BE2C (cell line): ENCODE measurements around the gene PARVA.

ENCODE experiments used
- DNase-seq: peaks from one replicate; pipeline ENCODE4 v3.0.0-alpha.2; 2020
- H3K27me3 ChIP-seq: fragments of 250-450 bp; sonication (Bioruptor Pico); 2 replicates; pipeline ENCODE4 v1.5.1; 2020; ENCODE audit warnings: mild to moderate bottlenecking
- H3K36me3 ChIP-seq: fragments of 250-450 bp; sonication (Bioruptor Pico); 2 replicates; pipeline ENCODE4 v1.5.1; 2020; ENCODE audit warnings: mild to moderate bottlenecking
- H3K4me1 ChIP-seq: fragments of 250-450 bp; sonication (Bioruptor Pico); 2 replicates; pipeline ENCODE4 v1.5.1; 2020
- H3K4me3 ChIP-seq: 2 replicates; pipeline ENCODE4 v1.5.1; 2011; ENCODE audit warnings: low read depth, low read length
- H3K9me3 ChIP-seq: fragments of 250-450 bp; sonication (Bioruptor Pico); 2 replicates; pipeline ENCODE4 v1.5.1; 2020
- TF ChIP-seq, protein P1 (sequence below): IDR thresholded peaks from 2 replicates; pipeline ENCODE4 v1.5.1; 2012; ENCODE audit warnings: mild to moderate bottlenecking, low read depth, low read length

The PARVA gene

DNA sequence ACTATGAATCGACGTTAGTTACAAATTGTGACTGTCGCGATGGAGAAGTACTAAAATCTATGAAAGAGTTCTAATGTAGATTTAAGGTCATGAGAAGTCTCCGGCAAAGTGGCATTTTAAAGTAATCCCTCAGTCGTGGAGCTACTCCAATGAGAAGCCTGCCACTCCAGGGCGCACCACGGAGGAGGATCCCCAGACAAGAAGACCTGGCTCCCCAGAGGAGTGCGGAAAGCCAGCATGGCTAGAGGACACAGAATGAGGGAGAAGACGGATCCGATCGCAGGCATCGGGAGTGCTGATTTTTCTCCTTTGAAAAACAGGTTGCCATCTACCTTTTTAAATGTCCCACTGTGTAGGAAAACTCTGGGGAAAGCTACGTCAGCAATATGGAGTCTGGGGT lies 155.2 kb downstream of the PARVA start:
- Histone ChIP-seq H3K4me1 (peaks cover 3% of the 10 kb centered on the region; the same call in 1 of the 2 replicates), H3K9me3 (no peaks in the 10 kb centered on the region), H3K36me3 (no peaks in the 10 kb centered on the region), H3K27me3 (no peaks in the 10 kb centered on the region), H3K4me3 (no peak overlapping the region)
- DNase-seq: no peak
- TF ChIP-seq, protein P1, sequence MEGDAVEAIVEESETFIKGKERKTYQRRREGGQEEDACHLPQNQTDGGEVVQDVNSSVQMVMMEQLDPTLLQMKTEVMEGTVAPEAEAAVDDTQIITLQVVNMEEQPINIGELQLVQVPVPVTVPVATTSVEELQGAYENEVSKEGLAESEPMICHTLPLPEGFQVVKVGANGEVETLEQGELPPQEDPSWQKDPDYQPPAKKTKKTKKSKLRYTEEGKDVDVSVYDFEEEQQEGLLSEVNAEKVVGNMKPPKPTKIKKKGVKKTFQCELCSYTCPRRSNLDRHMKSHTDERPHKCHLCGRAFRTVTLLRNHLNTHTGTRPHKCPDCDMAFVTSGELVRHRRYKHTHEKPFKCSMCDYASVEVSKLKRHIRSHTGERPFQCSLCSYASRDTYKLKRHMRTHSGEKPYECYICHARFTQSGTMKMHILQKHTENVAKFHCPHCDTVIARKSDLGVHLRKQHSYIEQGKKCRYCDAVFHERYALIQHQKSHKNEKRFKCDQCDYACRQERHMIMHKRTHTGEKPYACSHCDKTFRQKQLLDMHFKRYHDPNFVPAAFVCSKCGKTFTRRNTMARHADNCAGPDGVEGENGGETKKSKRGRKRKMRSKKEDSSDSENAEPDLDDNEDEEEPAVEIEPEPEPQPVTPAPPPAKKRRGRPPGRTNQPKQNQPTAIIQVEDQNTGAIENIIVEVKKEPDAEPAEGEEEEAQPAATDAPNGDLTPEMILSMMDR: no peak

DNA sequence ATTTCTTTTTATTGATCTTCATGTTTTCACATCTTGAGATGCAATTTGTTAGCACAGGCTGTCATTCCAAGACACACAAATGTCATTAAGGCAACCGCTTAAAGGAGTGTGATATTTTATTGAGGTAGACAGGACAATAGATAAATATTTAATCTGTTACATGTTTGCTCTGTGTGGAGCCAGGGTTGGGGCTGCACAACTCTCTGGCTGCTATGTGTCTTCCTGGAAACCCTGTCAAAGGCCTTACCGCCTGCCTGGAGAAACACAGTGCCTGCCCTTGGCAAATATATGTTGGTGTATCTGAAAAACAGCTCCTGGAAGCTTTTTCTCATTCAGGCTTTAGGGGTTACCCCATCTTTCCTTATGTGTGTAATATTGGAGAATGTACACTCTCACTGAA lies 157.2 kb downstream of the PARVA start:
- Histone ChIP-seq H3K9me3 (no peaks in the 10 kb centered on the region), H3K36me3 (no peaks in the 10 kb centered on the region), H3K4me1 (peaks cover 9% of the 10 kb centered on the region; the same call in 1 of the 2 replicates), H3K4me3 (no peak overlapping the region), H3K27me3 (no peaks in the 10 kb centered on the region)
- TF ChIP-seq, protein P1: no peak
- DNase-seq: no peak

DNA sequence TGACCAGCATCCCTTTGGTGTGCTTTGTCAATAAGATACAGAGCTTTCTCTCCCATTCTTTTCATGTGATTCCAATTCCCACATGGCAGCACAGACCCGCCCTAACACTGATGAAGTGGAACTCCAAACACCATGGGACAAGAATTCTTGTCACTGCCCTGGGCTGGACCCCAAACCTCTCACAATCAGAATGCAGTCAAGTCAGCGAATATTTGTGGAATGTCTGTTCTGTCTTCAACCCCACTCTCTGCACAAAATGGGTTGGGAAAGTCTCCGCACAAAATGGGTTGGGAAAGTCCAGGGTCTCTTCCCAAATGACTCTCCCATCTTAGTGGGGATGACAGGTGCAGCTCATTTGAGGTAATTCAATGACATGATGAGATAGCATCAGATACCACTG lies 157.9 kb downstream of the PARVA start:
- H3K36me3 ChIP-seq: no peaks in the 10 kb centered on the region
- no peak overlapping the region for H3K4me3 ChIP-seq
- no peak for DNase-seq
- H3K9me3 ChIP-seq: no peaks in the 10 kb centered on the region
- no peaks in the 10 kb centered on the region for H3K27me3 ChIP-seq
- H3K4me1 ChIP-seq: peaks cover 9% of the 10 kb centered on the region; the same call in 1 of the 2 replicates
- TF ChIP-seq, protein P1: no peak

DNA sequence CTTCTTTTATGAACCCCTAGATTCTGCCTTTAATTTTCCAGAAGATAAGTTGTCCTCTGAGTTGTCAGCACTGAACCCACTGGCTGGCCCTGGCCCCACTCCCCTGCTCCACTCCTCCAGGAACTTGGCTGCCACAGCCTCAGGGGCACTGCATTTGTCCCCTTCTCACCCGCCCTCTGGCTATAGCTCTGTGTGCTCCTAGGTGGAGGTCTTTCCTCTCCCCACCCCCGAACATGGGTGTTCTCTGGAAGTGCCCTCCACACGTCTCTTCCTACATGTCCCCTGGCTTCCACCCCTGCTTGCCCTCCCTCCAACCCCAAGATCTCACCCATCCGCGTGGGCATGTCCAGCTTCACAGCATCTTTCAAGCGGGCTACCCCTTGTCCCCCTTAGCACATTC lies 159.2 kb downstream of the PARVA start:
- DNase-seq: no peak
- no peaks in the 10 kb centered on the region for H3K27me3 ChIP-seq
- no peaks in the 10 kb centered on the region for H3K36me3 ChIP-seq
- peaks cover 9% of the 10 kb centered on the region; the same call in 1 of the 2 replicates for H3K4me1 ChIP-seq
- no peaks in the 10 kb centered on the region for H3K9me3 ChIP-seq
- no peak overlapping the region for H3K4me3 ChIP-seq
- TF ChIP-seq, protein P1: no peak

DNA sequence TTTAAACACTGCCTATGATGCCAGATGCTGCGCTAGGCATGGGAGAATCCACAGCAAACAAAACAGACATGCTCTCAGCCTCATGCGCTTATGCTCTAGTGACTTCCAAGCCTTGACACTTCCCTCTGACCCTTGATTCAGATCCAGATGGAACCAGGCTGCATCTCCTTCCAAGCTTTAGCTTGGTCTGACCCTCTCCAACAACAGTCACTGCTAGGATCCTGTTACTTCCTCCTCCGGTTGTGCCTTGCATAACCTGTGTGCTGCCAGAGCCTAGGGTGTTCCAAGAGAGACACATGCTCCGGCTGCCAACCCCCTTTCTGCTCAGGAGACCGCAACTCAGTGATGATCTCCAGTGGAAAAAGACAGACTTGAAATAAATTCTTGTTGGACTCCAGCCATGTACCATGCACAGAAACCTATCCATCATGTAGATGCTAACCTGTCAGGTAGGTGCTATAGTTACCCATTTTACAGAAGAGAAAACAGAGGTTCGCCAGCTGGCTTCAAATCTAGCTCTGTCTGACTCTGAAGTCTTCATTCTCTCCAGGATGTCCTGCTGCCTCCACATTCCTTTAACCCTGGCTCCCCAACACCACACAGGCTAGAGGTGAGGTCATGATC lies 160.5 kb downstream of the PARVA start:
- TF ChIP-seq, protein P1: no peak
- Histone ChIP-seq H3K27me3 (no peaks in the 10 kb centered on the region), H3K4me3 (no peak overlapping the region), H3K36me3 (no peaks in the 10 kb centered on the region), H3K4me1 (peaks cover 9% of the 10 kb centered on the region; the same call in 1 of the 2 replicates), H3K9me3 (no peaks in the 10 kb centered on the region)
- no peak for DNase-seq

DNA sequence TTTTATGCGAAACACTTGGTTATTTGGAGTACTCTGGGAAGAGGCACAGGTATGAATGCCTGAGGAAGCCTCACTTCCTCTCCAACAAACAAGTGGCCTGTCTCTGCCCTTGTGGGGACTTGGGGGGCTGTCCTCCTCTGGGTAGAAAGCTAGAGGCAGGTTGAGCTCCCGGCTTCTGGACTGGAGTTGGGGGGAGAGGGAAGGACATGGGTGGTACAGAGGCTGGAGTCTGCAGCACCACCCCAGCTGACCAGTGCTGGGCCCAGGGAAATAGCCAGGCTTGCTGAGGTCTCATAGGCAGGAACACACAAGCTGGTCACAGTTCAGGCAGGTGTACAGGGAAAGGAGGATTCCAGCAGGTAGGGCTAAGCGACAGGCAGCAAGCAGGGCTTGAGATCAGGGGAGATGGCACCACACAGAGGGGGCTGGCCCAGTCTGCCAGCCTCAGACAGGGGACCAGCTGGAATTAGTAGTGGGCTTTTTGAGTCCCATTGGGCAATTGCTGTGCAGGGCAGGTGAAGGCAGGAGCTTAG lies 161.6 kb downstream of the PARVA start:
- no peaks in the 10 kb centered on the region for H3K9me3 ChIP-seq
- DNase-seq: no peak
- H3K27me3 ChIP-seq: no peaks in the 10 kb centered on the region
- TF ChIP-seq, protein P1: no peak
- no peak overlapping the region for H3K4me3 ChIP-seq
- no peaks in the 10 kb centered on the region for H3K36me3 ChIP-seq
- peaks cover 9% of the 10 kb centered on the region; the same call in 1 of the 2 replicates for H3K4me1 ChIP-seq
